ENCODE results near the gene UBE2S. TPM values are rescaled to one million over a fixed set of nuclear protein-coding genes. Genes with fewer than 3 reads are reported as not detected.

UBE2S gene
- polyA plus RNA-seq, 3 donors, result 16.1 to 40.9 (median 21.9) TPM

- Histone ChIP-seq H3K79me2 (ENCODE audit: insufficient read depth, low read length) (peaks cover 18% of the 10 kb centered on the region), H3K27me3 (ENCODE audit: control insufficient read depth in 2 of 2, insufficient read depth in 2 of 2, low read length in 2 of 2) (peaks cover 0 to 8% of the 10 kb centered on the region in 2 donors), H3K9ac (ENCODE audit: insufficient read depth, low read length, poor library complexity, severe bottlenecking) (no peak overlapping the region), H3K27ac (ENCODE audit: low read depth in 1 of 2, low read length in 2 of 2) (no peak overlapping the region), H3K9me3 (replicated peaks in 1 of 2; ENCODE audit: control insufficient read depth in 1 of 2, insufficient read depth in 1 of 2, low read length in 2 of 2) (no peaks in the 10 kb centered on the region), H3K4me2 (replicated peaks; ENCODE audit: extremely low read depth, low read length, poor library complexity, severe bottlenecking) (no peak overlapping the region), H3K4me1 (ENCODE audit: control insufficient read depth in 1 of 2, insufficient read depth in 2 of 2, low read length in 2 of 2) (peaks cover 32 to 37% of the 10 kb centered on the region in 2 donors), H3K4me3 (replicated peaks in 1 of 3; ENCODE audit: low read depth in 2 of 3, low read length in 3 of 3) (no peak overlapping the region), H2AFZ (ENCODE audit: insufficient read depth, low read depth, low read length, poor library complexity, severe bottlenecking) (no peak overlapping the region), H4K20me1 (ENCODE audit: insufficient read depth, low read length) (peaks cover 18% of the 10 kb centered on the region), H3K36me3 (replicated peaks in 1 of 2; ENCODE audit: control insufficient read depth in 1 of 2, insufficient read depth in 2 of 2, low read length in 2 of 2) (peaks cover 5 to 6% of the 10 kb centered on the region in 2 donors)
- DNase-seq, result no peak
- TF ChIP-seq CTCF (IDR thresholded peaks at IDR 0.05), result no peak
- Mint-ChIP-seq H3K27me3 (ENCODE audit: low read depth in 3 of 3) (peaks cover 13 to 24% (median 23%) of the 10 kb centered on the region in 3 donors), H3K9me3 (peaks cover 0 to 3% (median 0%) of the 10 kb centered on the region in 7 donors), H3K4me3 (peak overlapping the region; percentile 79 to 88), H3K27ac (no peak overlapping the region), H3K4me1 (peaks cover 34% of the 10 kb centered on the region), H3K36me3 (peaks cover 10 to 15% of the 10 kb centered on the region in 2 donors)
- intact Hi-C loops (cut with micrococcal nuclease), result loop anchor here (5.0 kb wide), 4 partner anchors 40 to 90 kb away; no protein-coding TSS in a partner anchor
- WGBS (ENCODE audit: insufficient coverage), result 100% methylated on average over 2 of the region's 3 CpGs
Observed at GRCh38 chr19:55382522-55383054, 25.0 kb downstream of the UBE2S start.

GRCh38 chr19:55382013-55382412, 25.6 kb downstream of the UBE2S start:
- peaks cover 4 to 9% of the 10 kb centered on the region in 2 donors for H3K36me3 Mint-ChIP-seq
- Histone ChIP-seq H4K20me1 (ENCODE audit: insufficient read depth, low read length) (peaks cover 12% of the 10 kb centered on the region), H3K4me2 (replicated peaks; ENCODE audit: extremely low read depth, low read length, poor library complexity, severe bottlenecking) (no peak overlapping the region), H2AFZ (ENCODE audit: insufficient read depth, low read depth, low read length, poor library complexity, severe bottlenecking) (no peak overlapping the region), H3K9ac (ENCODE audit: insufficient read depth, low read length, poor library complexity, severe bottlenecking) (no peak overlapping the region), H3K79me2 (ENCODE audit: insufficient read depth, low read length) (peaks cover 12% of the 10 kb centered on the region), H3K9me3 (replicated peaks in 1 of 2; ENCODE audit: control insufficient read depth in 1 of 2, insufficient read depth in 1 of 2, low read length in 2 of 2) (no peaks in the 10 kb centered on the region), H3K27ac (ENCODE audit: low read depth in 1 of 2, low read length in 2 of 2) (no peak overlapping the region), H3K36me3 (replicated peaks in 1 of 2; ENCODE audit: control insufficient read depth in 1 of 2, insufficient read depth in 2 of 2, low read length in 2 of 2) (peaks cover 0 to under 1% of the 10 kb centered on the region in 2 donors), H3K27me3 (ENCODE audit: control insufficient read depth in 2 of 2, insufficient read depth in 2 of 2, low read length in 2 of 2) (peaks cover 0 to 13% of the 10 kb centered on the region in 2 donors), H3K4me3 (replicated peaks in 1 of 3; ENCODE audit: low read depth in 2 of 3, low read length in 3 of 3) (no peak overlapping the region), H3K4me1 (ENCODE audit: control insufficient read depth in 1 of 2, insufficient read depth in 2 of 2, low read length in 2 of 2) (peaks cover 26 to 31% of the 10 kb centered on the region in 2 donors)
- no peak for TF ChIP-seq CTCF (IDR thresholded peaks at IDR 0.05)
- H3K9me3 Mint-ChIP-seq, result peaks cover 0 to 4% (median 0%) of the 10 kb centered on the region in 7 donors
- H3K4me1 Mint-ChIP-seq, result peaks cover 28% of the 10 kb centered on the region
- H3K27me3 Mint-ChIP-seq (ENCODE audit: low read depth in 3 of 3), result peaks cover 17 to 27% (median 24%) of the 10 kb centered on the region in 3 donors
- no peak for DNase-seq
- no peak overlapping the region for H3K27ac Mint-ChIP-seq
- WGBS (ENCODE audit: insufficient coverage), result 100% methylated on average over 4 of the region's 5 CpGs
- no peak overlapping the region for H3K4me3 Mint-ChIP-seq
- intact Hi-C loops (cut with micrococcal nuclease), result loop anchor here (5.0 kb wide), 4 partner anchors 40 to 90 kb away; no protein-coding TSS in a partner anchor

Measured in CD14-positive monocyte (primary cell).